ENCODE measurements around the gene SULT1C2. TPM values are rescaled to one million over a fixed set of nuclear protein-coding genes. Genes with fewer than 3 reads are reported as not detected.
A peak's percentile ranks its signal among the peaks of the same experiment; 100 is the strongest.

The SULT1C2 gene
- total RNA-seq, 4 donors from 2014 or later: 0.23 to 0.42 TPM; not detected in 2

- TF ChIP-seq, protein P1, sequence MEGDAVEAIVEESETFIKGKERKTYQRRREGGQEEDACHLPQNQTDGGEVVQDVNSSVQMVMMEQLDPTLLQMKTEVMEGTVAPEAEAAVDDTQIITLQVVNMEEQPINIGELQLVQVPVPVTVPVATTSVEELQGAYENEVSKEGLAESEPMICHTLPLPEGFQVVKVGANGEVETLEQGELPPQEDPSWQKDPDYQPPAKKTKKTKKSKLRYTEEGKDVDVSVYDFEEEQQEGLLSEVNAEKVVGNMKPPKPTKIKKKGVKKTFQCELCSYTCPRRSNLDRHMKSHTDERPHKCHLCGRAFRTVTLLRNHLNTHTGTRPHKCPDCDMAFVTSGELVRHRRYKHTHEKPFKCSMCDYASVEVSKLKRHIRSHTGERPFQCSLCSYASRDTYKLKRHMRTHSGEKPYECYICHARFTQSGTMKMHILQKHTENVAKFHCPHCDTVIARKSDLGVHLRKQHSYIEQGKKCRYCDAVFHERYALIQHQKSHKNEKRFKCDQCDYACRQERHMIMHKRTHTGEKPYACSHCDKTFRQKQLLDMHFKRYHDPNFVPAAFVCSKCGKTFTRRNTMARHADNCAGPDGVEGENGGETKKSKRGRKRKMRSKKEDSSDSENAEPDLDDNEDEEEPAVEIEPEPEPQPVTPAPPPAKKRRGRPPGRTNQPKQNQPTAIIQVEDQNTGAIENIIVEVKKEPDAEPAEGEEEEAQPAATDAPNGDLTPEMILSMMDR (IDR thresholded peaks at IDR 0.05): no peak
- no peak for TF ChIP-seq POLR2A (IDR thresholded peaks at IDR 0.05)
- intact Hi-C loops (cut with DNase I; ENCODE audit: low total_unique reads): loop anchor here (5.0 kb wide), 1 partner anchor 768 kb away; no protein-coding TSS in a partner anchor
- peak in 1 of 2 donors; percentile 29 for DNase-seq (ENCODE audit: low spot score in 2 of 2)
- WGBS, 2 donors: 78 to 92% methylated on average over 3 of the region's 3 CpGs
- no peak overlapping the region for H3K4me3 ChIP-seq (ENCODE audit: low read depth, poor library complexity, severe bottlenecking)
These were observed 26.0 kb downstream of the SULT1C2 start for GRCh38 chr2:108314586-108315296.

DNA sequence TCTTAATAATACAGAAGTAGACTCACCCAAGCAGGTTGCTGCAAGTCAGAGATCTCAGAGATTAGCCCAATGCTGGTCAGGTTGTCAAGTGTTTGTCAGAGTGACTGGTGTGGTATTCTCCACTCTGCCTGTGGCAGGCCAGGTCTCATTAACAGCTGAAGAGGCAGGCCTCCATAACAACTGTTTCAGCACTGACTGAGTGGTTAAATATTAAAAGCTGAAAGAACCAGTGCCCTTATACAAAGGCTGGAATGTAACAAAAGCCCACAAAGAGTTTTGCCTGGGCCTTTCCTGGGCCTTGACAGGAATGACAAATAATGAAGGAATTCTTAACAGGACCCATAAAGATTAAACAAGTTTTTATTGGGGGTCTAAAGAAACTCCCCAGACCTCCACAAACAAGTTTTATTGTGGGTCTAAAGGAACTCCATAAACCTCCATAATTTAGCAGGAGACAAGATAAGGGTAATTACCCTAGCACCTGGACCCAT is 26.8 kb downstream of the SULT1C2 start:
- intact Hi-C loops (cut with DNase I; ENCODE audit: low total_unique reads): no loop called here
- TF ChIP-seq, protein P1 (IDR thresholded peaks at IDR 0.05): no peak
- no peak for TF ChIP-seq POLR2A (IDR thresholded peaks at IDR 0.05)
- H3K4me3 ChIP-seq (ENCODE audit: low read depth, poor library complexity, severe bottlenecking): no peak overlapping the region
- no peak for DNase-seq (ENCODE audit: low spot score in 2 of 2)

- TF ChIP-seq, protein P1 (IDR thresholded peaks at IDR 0.05): no peak
- no peak for TF ChIP-seq POLR2A (IDR thresholded peaks at IDR 0.05)
- H3K4me3 ChIP-seq (ENCODE audit: low read depth, poor library complexity, severe bottlenecking): no peak overlapping the region
- intact Hi-C loops (cut with DNase I; ENCODE audit: low total_unique reads): no loop called here
- DNase-seq (ENCODE audit: low spot score in 2 of 2): peak in 1 of 2 donors; percentile 20
- WGBS, 2 donors: 58% methylated on average over 6 of the region's 6 CpGs
These were observed 27.3 kb downstream of the SULT1C2 start for GRCh38 chr2:108316033-108316432.

- DNase-seq (ENCODE audit: low spot score in 2 of 2): peak in 1 of 2 donors; percentile 48
- no peak for TF ChIP-seq POLR2A (IDR thresholded peaks at IDR 0.05)
- TF ChIP-seq, protein P1 (IDR thresholded peaks at IDR 0.05): no peak
- intact Hi-C loops (cut with DNase I; ENCODE audit: low total_unique reads): no loop called here
- no peak overlapping the region for H3K4me3 ChIP-seq (ENCODE audit: low read depth, poor library complexity, severe bottlenecking)
- 57 to 68% methylated on average over 13 of the region's 13 CpGs for WGBS, 2 donors
These were observed 28.0 kb downstream of the SULT1C2 start for GRCh38 chr2:108316461-108317258.

- TF ChIP-seq, protein P1 (IDR thresholded peaks at IDR 0.05): no peak
- TF ChIP-seq POLR2A (IDR thresholded peaks at IDR 0.05): no peak
- no peak overlapping the region for H3K4me3 ChIP-seq (ENCODE audit: low read depth, poor library complexity, severe bottlenecking)
- WGBS, 2 donors: 82 to 86% methylated on average over 6 of the region's 6 CpGs
- intact Hi-C loops (cut with DNase I; ENCODE audit: low total_unique reads): no loop called here
- DNase-seq (ENCODE audit: low spot score in 2 of 2): peak in 1 of 2 donors; percentile 60
These were observed 31.7 kb downstream of the SULT1C2 start for GRCh38 chr2:108320326-108320922.
